ENCODE data around the gene ATG5.

DNA sequence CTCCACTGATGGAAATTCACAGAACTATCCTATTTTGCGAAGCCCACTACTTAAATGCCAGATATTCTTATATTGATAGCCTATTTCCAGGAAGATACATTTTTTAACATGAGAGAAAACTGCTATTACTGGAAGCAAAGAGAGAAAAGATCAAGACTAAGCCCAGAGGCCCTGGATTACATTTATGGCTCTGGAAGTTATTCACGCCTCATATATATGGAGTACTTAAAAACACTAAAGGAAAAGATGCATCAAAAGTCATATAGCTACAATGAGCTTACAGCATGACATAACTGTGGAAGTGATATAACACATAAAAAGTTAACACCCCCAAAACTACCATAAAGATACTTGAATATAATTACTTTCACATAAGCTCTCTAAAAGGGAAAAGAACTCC, 19.8 kb downstream of the ATG5 start:
- TF ChIP-seq POLR2A (IDR thresholded peaks at IDR 0.05; ENCODE audit: low read depth, low read length): no peak
- TF ChIP-seq TAF1 (IDR thresholded peaks at IDR 0.05; ENCODE audit: borderline replicate concordance, low read depth, low read length): no peak

Data from GM12892 (cell line).